RWPE1 (cell line): ENCODE data around the gene SCOC.
A peak's percentile ranks its signal among the peaks of the same experiment; 100 is the strongest.

Experiments
- CTCF ChIA-PET: fragments of 350-600 bp; sonication (Branson Sonifier 250); formaldehyde crosslinking; extraction: SDS; loops from one replicate; lab custom pipeline; 2021; lab: Yijun Ruan, JAX
- POLR2A ChIA-PET: fragments of 400-600 bp; formaldehyde crosslinking; extraction: SDS; loops from one replicate; lab custom pipeline; 2020; ENCODE audit warnings: antibody characterized with exemption; ENCODE audit not compliant: low non-redundant PET; lab: Yijun Ruan, JAX
- DNase-seq: peaks from one replicate; pipeline ENCODE4 v3.0.0; 2012; ENCODE audit warnings: low spot score
- H3K27ac ChIP-seq: fragments of 450-650 bp; 2 replicates; pipeline ENCODE4 v1.5.1; 2017
- TF ChIP-seq, protein P1 (sequence below): fragments of 450-650 bp; conservative IDR thresholded peaks from 2 replicates; pipeline ENCODE4 v1.5.1; 2017; ENCODE audit warnings: low read depth, mild to moderate bottlenecking

The SCOC gene

DNA sequence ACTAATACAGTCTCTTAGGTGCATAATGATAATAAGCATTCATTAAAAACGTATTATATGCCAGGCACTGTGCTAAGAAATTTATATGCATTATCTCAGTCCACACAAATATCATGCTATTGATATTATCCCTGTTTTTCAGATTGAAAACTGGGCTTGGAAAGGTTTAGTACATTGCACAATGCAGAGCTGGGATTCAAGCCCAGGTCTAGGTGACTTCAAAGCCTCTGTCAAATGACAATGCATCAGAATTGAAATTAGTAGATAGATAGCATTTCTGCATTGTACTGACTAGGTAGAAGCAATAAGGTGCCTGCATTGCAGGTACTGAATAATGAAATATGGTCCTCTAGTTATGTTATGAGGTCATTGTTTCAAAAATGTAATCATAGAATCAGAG lies 18.2 kb upstream of the SCOC start:
- no peak for DNase-seq
- H3K27ac ChIP-seq: no peak overlapping the region
- POLR2A ChIA-PET: no interaction called here
- TF ChIP-seq, protein P1, sequence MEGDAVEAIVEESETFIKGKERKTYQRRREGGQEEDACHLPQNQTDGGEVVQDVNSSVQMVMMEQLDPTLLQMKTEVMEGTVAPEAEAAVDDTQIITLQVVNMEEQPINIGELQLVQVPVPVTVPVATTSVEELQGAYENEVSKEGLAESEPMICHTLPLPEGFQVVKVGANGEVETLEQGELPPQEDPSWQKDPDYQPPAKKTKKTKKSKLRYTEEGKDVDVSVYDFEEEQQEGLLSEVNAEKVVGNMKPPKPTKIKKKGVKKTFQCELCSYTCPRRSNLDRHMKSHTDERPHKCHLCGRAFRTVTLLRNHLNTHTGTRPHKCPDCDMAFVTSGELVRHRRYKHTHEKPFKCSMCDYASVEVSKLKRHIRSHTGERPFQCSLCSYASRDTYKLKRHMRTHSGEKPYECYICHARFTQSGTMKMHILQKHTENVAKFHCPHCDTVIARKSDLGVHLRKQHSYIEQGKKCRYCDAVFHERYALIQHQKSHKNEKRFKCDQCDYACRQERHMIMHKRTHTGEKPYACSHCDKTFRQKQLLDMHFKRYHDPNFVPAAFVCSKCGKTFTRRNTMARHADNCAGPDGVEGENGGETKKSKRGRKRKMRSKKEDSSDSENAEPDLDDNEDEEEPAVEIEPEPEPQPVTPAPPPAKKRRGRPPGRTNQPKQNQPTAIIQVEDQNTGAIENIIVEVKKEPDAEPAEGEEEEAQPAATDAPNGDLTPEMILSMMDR: no peak
- CTCF ChIA-PET: no interaction called here

DNA sequence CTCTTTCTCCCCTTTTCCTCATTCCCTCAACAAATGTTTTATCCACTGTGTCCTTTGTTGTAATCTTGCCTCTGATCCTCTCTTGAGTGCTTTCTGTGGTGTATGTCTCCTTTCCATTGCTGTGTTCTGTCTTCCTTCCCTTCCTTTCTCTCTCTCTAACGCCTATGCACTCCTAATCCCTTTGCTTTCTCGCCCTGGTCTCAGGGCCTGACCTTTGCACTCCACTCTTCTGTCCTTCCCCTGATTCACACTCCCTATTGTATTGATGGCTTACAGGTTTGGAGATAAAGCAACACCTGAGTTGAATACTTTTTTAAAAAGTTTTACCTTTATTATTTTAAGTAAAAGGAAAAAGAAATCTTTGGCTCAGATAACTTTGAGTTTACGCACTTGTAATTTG lies 15.6 kb upstream of the SCOC start:
- POLR2A ChIA-PET: interaction anchor here (0.7 kb wide), 1 partner anchor 193 kb away, joined by 3 read pairs; no protein-coding TSS in a partner anchor
- TF ChIP-seq, protein P1: no peak
- CTCF ChIA-PET: no interaction called here
- no peak for DNase-seq
- no peak overlapping the region for H3K27ac ChIP-seq

DNA sequence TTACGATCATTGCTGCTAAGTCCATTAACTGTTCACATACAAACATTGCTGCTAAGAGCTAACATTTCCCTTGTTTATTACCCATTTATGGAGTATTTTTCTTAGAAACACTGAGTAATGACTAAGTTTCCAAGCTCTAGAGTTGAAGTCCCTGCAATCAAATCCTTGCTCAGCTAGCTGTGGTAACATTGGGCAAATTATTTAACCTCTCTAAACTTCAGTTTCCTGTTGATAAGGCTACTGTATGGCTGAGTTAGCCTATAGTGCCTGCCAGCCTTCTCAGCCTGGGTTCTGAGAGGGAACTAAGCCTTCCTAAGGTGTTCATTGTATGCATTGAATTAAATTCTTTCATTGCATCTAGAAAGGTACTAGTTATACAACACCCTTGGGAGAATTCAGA lies 15.2 kb upstream of the SCOC start:
- TF ChIP-seq, protein P1: no peak
- POLR2A ChIA-PET: no interaction called here
- no peak for DNase-seq
- CTCF ChIA-PET: interaction anchor here (0.9 kb wide), 1 partner anchor 624 kb away, joined by 3 read pairs; no protein-coding TSS in a partner anchor
- no peak overlapping the region for H3K27ac ChIP-seq

DNA sequence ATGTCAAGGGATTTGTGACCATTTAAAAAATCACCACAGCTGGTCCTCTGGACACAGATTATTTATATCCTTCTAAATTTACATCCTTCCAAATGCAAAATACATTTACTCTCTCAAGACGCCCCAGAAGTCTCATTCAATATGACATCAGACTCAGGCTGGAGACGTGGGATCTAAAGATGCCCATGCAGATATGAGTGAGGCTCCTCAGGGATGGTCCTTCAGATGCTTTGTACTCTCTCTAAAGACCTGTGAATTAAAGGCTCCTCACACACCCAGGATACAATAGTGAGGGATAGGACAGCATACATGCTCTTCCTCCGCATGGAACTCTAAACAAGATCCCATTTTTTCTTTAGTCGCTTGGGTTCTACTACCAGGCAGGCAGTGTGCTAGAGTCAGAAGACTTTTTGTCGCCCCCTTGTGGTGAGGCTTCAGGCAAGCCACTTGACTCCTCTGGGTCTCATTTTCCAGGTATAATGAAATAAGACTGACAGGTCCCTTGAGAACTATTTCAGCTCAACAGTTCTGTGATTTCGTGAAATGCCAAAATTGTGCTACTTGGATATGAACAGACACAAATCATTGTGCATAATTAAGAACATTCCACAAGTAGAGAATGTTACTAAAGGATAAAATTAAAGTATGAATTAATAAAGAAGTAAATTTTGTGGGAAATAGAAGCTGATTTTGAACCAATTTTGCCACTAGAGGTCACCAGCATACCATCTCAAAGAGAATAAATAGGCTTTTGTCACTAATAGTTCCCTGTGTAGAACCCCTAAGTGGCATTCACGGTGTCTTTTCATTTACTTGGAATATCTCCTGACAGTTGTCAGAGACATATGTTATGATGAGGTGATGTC lies 13.7 kb upstream of the SCOC start:
- ChIA-PET POLR2A (no interaction called here), CTCF (interaction anchor here (0.6 to 1.9 kb wide), 38 partner anchors 9 to 1537 kb away, joined by 3 to 26 read pairs (median 3); partner anchors contain the start of genes ELMOD2 and SCOC)
- TF ChIP-seq, protein P1: peak; percentile 88
- DNase-seq: peak; percentile 55
- H3K27ac ChIP-seq: no peak overlapping the region

DNA sequence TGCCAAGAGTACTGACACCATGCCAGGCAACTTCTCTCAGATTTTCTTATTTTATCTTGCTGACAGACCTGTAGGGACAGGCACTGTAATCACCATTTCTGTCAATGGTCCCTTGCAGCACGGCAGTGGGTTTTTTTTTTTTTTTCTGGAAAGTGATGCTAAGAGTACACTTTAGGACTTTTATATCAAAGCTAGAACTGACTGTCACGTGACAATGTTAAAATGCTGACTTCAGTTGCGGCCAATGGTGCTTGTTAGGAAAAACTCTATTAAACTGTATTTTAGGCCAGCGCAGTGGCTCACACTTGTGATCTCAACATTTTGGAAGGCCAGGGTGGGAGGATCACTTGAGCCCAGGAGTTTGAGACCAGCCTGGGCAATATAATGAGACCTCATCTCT lies 12.3 kb upstream of the SCOC start:
- TF ChIP-seq, protein P1: no peak
- DNase-seq: no peak

DNA sequence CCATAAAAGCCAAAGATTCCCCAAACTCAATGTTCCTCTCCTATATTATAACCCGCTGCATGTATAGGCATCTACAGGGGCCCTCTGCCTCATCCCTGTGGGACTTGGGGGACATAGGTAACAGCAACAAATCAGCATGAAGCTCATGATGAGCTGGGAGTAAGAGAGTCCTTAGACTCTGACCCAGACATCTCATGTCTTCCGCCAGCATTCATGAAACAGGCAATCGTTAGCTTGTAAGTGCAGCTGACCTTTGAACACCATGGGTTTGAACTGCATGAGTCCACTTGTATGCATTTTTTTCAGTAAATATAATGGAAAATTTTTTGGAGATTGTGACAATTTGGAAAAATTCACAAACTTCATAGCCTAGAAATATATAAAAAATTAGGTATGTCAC lies 10.4 kb upstream of the SCOC start:
- DNase-seq: no peak
- ChIA-PET CTCF (interaction anchor here (1.1 kb wide), 1 partner anchor 712 kb away, joined by 4 read pairs; no protein-coding TSS in a partner anchor), POLR2A (no interaction called here)
- no peak overlapping the region for H3K27ac ChIP-seq
- TF ChIP-seq, protein P1: no peak

More for the DNA sequence above, 12.3 kb upstream of the SCOC start:
- no peak overlapping the region for H3K27ac ChIP-seq
- ChIA-PET CTCF (interaction anchor here (0.6 to 1.4 kb wide), 4 partner anchors 14 to 248 kb away, joined by 3 to 26 read pairs (median 3); no protein-coding TSS in a partner anchor), POLR2A (no interaction called here)
